ENCODE results near the gene SETD4.

GRCh38 chr21:36077758-36078157, 17.4 kb upstream of the SETD4 start:
- no peak for TF ChIP-seq CTCF (IDR thresholded peaks at IDR 0.05; ENCODE audit: borderline replicate concordance, extremely low read depth, low read length, poor library complexity, severe bottlenecking)
- no peak for TF ChIP-seq EZH2 (IDR thresholded peaks at IDR 0.05; ENCODE audit: borderline replicate concordance, low read depth, low read length, severe bottlenecking)

Measured in DND-41 (cell line).